Gastrocnemius medialis (tissue), 4 donors: ENCODE data around the gene RBKS.

Source experiments
- POLR2A ChIP-seq, 2 donors: fragments of 450-650 bp; IDR thresholded peaks; one replicate each; pipeline ENCODE4 v1.6.1; 2017; ENCODE audit warnings: antibody characterized with exemption in 2 of 2, mild to moderate bottlenecking in 2 of 2, moderate library complexity in 2 of 2
- TF ChIP-seq, protein P1 (sequence below), 5 experiments: fragments of 450-650 bp in 3 of 5; fragments of 200-600 bp in 2 of 5; sonication (generic) in 2 of 5; IDR thresholded peaks in 4 of 5; conservative IDR thresholded peaks in 1 of 5; 1 replicate in 4 of 5; 2 replicates in 1 of 5; pipeline ENCODE4 v1.5.1; 2016 to 2019; ENCODE audit warnings: antibody characterized with exemption in 5 of 5, mild to moderate bottlenecking in 3 of 5, moderate library complexity in 3 of 5

- TF ChIP-seq, protein P1, sequence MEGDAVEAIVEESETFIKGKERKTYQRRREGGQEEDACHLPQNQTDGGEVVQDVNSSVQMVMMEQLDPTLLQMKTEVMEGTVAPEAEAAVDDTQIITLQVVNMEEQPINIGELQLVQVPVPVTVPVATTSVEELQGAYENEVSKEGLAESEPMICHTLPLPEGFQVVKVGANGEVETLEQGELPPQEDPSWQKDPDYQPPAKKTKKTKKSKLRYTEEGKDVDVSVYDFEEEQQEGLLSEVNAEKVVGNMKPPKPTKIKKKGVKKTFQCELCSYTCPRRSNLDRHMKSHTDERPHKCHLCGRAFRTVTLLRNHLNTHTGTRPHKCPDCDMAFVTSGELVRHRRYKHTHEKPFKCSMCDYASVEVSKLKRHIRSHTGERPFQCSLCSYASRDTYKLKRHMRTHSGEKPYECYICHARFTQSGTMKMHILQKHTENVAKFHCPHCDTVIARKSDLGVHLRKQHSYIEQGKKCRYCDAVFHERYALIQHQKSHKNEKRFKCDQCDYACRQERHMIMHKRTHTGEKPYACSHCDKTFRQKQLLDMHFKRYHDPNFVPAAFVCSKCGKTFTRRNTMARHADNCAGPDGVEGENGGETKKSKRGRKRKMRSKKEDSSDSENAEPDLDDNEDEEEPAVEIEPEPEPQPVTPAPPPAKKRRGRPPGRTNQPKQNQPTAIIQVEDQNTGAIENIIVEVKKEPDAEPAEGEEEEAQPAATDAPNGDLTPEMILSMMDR (IDR thresholded peaks at IDR 0.05 in 4 of 5, conservative IDR thresholded peaks at IDR 0.05 in 1 of 5): no peak
- TF ChIP-seq POLR2A (IDR thresholded peaks at IDR 0.05): no peak
Observed at GRCh38 chr2:27903649-27904404, 13.6 kb upstream of the RBKS start.
